ENCODE results near the gene MANBA.

Gene MANBA

DNA sequence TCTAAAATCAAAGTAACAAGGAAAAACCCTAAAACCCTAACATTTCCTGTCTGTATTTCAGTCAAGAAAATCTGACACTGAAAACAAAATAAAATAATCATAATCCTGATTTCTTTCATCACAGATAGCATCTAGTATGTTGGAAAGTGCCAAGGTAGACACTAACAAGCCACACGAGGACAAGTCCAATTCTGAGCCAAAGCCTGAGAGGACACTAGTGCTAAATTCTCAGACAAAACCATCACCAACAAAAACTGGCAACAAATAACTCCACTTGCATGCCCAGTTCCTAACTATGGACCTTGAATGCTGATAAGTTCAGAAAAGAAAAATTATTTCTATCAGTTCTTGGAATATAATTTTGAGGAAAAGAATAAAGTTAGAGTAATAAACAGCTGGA is 113.7 kb downstream of the MANBA start:
- H3K36me3 ChIP-seq (ENCODE audit: control insufficient read depth, insufficient read depth, low read length) = peaks cover 8% of the 10 kb centered on the region
- H3K4me1 ChIP-seq (ENCODE audit: control insufficient read depth, insufficient read depth, low read length, poor library complexity, severe bottlenecking) = no peaks in the 10 kb centered on the region
- H3K27ac ChIP-seq (ENCODE audit: insufficient read depth, low read length, poor library complexity, severe bottlenecking) = no peak overlapping the region
- no peak overlapping the region for H3K4me3 ChIP-seq (ENCODE audit: insufficient read depth, low read depth, low read length, poor library complexity, severe bottlenecking)
- no peaks in the 10 kb centered on the region for H3K9me3 ChIP-seq (ENCODE audit: control insufficient read depth, low read length)
- no peaks in the 10 kb centered on the region for H3K27me3 ChIP-seq (replicated peaks; ENCODE audit: control insufficient read depth, insufficient read depth, low read length, poor library complexity, severe bottlenecking)
- DNase-seq = no peak

DNA sequence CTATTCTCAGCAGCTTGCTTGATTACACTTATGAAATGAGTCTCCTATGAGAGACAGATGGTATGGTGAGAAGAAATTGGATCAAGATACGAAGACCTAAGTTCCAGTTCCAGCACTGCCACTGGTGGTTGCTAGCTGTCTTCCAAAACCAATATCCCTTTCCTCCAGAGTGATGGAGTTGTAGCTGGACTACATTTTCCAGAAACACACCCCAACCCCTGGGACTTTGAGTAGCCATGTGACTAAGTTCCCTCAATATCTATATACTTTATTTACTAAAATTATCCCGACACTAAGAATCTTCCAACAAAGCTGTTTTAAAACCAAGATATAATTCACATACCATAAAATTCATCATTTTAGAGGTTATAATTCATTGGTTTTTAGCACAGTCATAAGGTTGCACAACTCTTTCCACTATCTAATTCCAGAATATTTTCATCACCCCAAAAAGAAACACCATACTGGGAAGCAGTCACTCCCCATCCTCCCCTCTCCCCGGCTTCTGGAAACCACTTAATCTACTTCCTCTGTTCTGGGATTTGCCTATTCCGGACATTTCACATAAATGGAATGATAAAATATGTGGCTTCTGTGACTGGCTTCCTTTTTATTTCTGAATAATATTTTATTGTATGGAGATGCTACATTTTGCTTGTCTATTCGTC is 118.0 kb downstream of the MANBA start:
- Histone ChIP-seq H3K4me1 (ENCODE audit: control insufficient read depth, insufficient read depth, low read length, poor library complexity, severe bottlenecking) (no peaks in the 10 kb centered on the region), H3K4me3 (ENCODE audit: insufficient read depth, low read depth, low read length, poor library complexity, severe bottlenecking) (no peak overlapping the region), H3K27ac (ENCODE audit: insufficient read depth, low read length, poor library complexity, severe bottlenecking) (no peak overlapping the region), H3K36me3 (ENCODE audit: control insufficient read depth, insufficient read depth, low read length) (no peaks in the 10 kb centered on the region), H3K9me3 (ENCODE audit: control insufficient read depth, low read length) (no peaks in the 10 kb centered on the region), H3K27me3 (replicated peaks; ENCODE audit: control insufficient read depth, insufficient read depth, low read length, poor library complexity, severe bottlenecking) (no peaks in the 10 kb centered on the region)
- DNase-seq = no peak

DNA sequence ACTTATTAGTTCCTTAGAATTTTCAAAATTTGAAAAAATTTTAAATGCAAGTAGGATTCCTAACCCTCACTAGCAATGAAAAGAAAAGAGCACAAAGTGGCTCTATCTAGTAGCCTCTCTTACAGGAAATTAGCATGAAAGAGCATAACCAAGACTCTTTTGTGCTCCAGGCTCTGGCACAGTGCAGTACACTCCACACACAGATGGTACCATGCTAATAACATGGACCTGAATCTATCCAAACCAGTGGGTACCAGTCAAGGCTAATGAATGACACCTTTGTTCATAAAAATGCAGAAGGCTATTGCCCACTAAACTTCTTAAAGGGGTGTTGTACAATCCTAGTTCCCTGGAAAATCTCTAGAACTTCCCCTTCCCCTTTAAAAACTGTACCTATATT is 119.0 kb downstream of the MANBA start:
- H3K27ac ChIP-seq (ENCODE audit: insufficient read depth, low read length, poor library complexity, severe bottlenecking) = no peak overlapping the region

DNA sequence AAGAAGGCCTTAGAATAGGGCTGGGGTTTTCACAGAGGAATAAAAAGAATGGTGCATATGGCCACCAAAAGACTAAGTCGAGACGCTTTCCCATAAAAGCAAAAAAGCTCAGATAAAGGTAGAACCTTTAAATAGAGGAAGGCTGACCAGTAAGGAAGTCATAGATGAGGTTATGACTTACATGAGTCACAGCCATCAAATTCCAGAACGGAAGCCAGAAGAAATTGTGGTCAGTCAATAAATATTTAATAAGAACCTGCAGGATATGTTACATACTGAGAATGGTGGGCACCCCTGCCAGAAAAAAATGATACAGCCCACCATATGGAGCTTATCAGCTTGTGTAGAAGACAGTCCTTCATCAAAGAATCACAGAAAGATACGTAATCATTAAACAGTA is 120.1 kb downstream of the MANBA start:
- Histone ChIP-seq H3K27me3 (replicated peaks; ENCODE audit: control insufficient read depth, insufficient read depth, low read length, poor library complexity, severe bottlenecking) (no peaks in the 10 kb centered on the region), H3K4me1 (ENCODE audit: control insufficient read depth, insufficient read depth, low read length, poor library complexity, severe bottlenecking) (no peaks in the 10 kb centered on the region), H3K4me3 (ENCODE audit: insufficient read depth, low read depth, low read length, poor library complexity, severe bottlenecking) (no peak overlapping the region), H3K9me3 (ENCODE audit: control insufficient read depth, low read length) (no peaks in the 10 kb centered on the region), H3K36me3 (ENCODE audit: control insufficient read depth, insufficient read depth, low read length) (no peaks in the 10 kb centered on the region), H3K27ac (ENCODE audit: insufficient read depth, low read length, poor library complexity, severe bottlenecking) (no peak overlapping the region)
- no peak for DNase-seq

More for the DNA sequence above, 119.0 kb downstream of the MANBA start:
- Histone ChIP-seq H3K4me1 (ENCODE audit: control insufficient read depth, insufficient read depth, low read length, poor library complexity, severe bottlenecking) (no peaks in the 10 kb centered on the region), H3K36me3 (ENCODE audit: control insufficient read depth, insufficient read depth, low read length) (no peaks in the 10 kb centered on the region), H3K27me3 (replicated peaks; ENCODE audit: control insufficient read depth, insufficient read depth, low read length, poor library complexity, severe bottlenecking) (no peaks in the 10 kb centered on the region), H3K4me3 (ENCODE audit: insufficient read depth, low read depth, low read length, poor library complexity, severe bottlenecking) (no peak overlapping the region), H3K9me3 (ENCODE audit: control insufficient read depth, low read length) (no peaks in the 10 kb centered on the region)
- DNase-seq = no peak

DNA sequence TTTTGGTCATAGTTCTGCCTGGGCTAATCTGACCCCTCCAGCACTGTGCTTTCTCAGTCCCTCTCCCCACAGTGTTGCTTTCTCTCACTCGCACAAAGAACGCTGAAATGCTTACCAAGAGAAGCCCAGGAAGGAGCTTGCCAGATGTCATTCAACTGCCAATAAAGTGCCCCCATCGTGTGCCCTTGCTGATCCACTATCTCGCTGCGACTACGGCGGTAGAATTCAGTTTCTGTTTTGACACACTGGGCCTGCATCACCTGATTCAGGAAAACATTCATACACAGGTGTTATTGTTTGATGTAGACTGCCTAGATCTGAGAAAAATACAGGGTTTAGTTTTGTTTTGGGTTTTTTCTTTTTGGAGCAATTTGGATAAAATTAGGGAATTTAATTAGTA is 121.2 kb downstream of the MANBA start:
- no peak overlapping the region for H3K4me3 ChIP-seq (ENCODE audit: insufficient read depth, low read depth, low read length, poor library complexity, severe bottlenecking)
- H3K27ac ChIP-seq (ENCODE audit: insufficient read depth, low read length, poor library complexity, severe bottlenecking) = no peak overlapping the region

DNA sequence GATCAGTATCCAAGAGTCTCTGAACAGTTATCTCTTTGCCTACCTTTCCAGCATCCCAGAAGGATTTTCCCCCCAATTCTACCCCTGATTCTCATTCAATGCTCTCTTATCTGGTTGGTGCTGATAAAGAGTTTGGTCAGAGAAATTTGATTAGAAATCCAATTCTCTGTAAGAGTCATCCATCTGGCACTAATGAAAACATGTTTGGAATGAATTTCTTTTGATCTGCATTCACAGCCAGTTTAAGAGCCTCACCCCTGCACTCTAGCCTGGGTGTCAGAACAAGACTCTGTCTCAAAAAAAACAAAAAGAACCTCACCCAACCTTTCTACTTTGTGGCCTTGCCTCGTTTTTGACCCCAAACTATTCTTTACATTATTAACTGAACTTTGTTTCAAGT is 122.1 kb downstream of the MANBA start:
- Histone ChIP-seq H3K27ac (ENCODE audit: insufficient read depth, low read length, poor library complexity, severe bottlenecking) (no peak overlapping the region), H3K27me3 (replicated peaks; ENCODE audit: control insufficient read depth, insufficient read depth, low read length, poor library complexity, severe bottlenecking) (no peaks in the 10 kb centered on the region), H3K36me3 (ENCODE audit: control insufficient read depth, insufficient read depth, low read length) (peaks cover 7% of the 10 kb centered on the region), H3K4me1 (ENCODE audit: control insufficient read depth, insufficient read depth, low read length, poor library complexity, severe bottlenecking) (no peaks in the 10 kb centered on the region), H3K4me3 (ENCODE audit: insufficient read depth, low read depth, low read length, poor library complexity, severe bottlenecking) (no peak overlapping the region), H3K9me3 (ENCODE audit: control insufficient read depth, low read length) (no peaks in the 10 kb centered on the region)
- DNase-seq = no peak

More for the DNA sequence above, 121.2 kb downstream of the MANBA start:
- no peaks in the 10 kb centered on the region for H3K4me1 ChIP-seq (ENCODE audit: control insufficient read depth, insufficient read depth, low read length, poor library complexity, severe bottlenecking)
- H3K27me3 ChIP-seq (replicated peaks; ENCODE audit: control insufficient read depth, insufficient read depth, low read length, poor library complexity, severe bottlenecking) = no peaks in the 10 kb centered on the region
- DNase-seq = no peak
- peaks cover 4% of the 10 kb centered on the region for H3K36me3 ChIP-seq (ENCODE audit: control insufficient read depth, insufficient read depth, low read length)
- no peaks in the 10 kb centered on the region for H3K9me3 ChIP-seq (ENCODE audit: control insufficient read depth, low read length)

DNA sequence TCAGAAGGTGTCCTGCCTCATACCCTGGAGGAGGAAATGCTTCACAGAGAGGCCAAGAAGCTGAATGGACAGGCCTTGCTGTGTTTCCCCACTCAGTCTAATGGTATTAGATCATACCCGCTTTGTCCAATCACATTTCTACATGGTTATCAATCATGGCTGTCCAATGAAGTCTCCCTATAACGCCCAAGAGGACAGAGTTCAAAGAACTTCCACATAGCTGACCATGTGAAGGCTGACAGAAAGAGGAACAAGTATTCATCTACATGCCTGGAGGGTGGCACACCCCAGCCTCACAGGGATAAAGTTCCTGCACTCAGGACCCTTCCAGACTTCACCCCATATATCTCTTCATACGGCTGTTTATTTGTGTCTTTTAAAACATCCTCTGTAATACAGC is 123.4 kb downstream of the MANBA start:
- Histone ChIP-seq H3K27me3 (replicated peaks; ENCODE audit: control insufficient read depth, insufficient read depth, low read length, poor library complexity, severe bottlenecking) (no peaks in the 10 kb centered on the region), H3K36me3 (ENCODE audit: control insufficient read depth, insufficient read depth, low read length) (peaks cover 7% of the 10 kb centered on the region), H3K9me3 (ENCODE audit: control insufficient read depth, low read length) (no peaks in the 10 kb centered on the region), H3K4me3 (ENCODE audit: insufficient read depth, low read depth, low read length, poor library complexity, severe bottlenecking) (no peak overlapping the region), H3K4me1 (ENCODE audit: control insufficient read depth, insufficient read depth, low read length, poor library complexity, severe bottlenecking) (no peaks in the 10 kb centered on the region), H3K27ac (ENCODE audit: insufficient read depth, low read length, poor library complexity, severe bottlenecking) (no peak overlapping the region)
- DNase-seq = no peak

DNA sequence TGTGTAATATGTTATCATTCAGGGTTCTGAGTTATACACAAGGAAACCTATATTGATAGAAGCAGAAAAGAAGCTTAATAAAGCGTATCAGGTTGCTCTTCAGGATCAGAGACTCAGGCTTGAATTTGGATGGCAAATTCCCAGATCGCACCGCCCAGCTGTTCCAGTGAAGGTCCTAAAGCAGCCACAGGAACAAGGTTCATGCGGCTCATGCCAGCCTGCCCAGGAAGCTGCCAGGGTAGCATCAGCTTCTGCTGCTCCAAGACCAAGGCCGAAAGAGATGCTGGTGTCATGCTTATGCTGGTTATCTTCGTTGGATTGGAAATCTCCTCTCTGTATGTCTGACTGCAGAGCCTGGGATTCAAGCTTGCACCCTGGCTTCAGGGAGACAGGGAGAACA is 127.7 kb downstream of the MANBA start:
- Histone ChIP-seq H3K4me3 (ENCODE audit: insufficient read depth, low read depth, low read length, poor library complexity, severe bottlenecking) (no peak overlapping the region), H3K4me1 (ENCODE audit: control insufficient read depth, insufficient read depth, low read length, poor library complexity, severe bottlenecking) (peaks cover 23% of the 10 kb centered on the region), H3K9me3 (ENCODE audit: control insufficient read depth, low read length) (no peaks in the 10 kb centered on the region), H3K36me3 (ENCODE audit: control insufficient read depth, insufficient read depth, low read length) (peaks cover 7% of the 10 kb centered on the region), H3K27ac (ENCODE audit: insufficient read depth, low read length, poor library complexity, severe bottlenecking) (no peak overlapping the region), H3K27me3 (replicated peaks; ENCODE audit: control insufficient read depth, insufficient read depth, low read length, poor library complexity, severe bottlenecking) (no peaks in the 10 kb centered on the region)
- DNase-seq = no peak

DNA sequence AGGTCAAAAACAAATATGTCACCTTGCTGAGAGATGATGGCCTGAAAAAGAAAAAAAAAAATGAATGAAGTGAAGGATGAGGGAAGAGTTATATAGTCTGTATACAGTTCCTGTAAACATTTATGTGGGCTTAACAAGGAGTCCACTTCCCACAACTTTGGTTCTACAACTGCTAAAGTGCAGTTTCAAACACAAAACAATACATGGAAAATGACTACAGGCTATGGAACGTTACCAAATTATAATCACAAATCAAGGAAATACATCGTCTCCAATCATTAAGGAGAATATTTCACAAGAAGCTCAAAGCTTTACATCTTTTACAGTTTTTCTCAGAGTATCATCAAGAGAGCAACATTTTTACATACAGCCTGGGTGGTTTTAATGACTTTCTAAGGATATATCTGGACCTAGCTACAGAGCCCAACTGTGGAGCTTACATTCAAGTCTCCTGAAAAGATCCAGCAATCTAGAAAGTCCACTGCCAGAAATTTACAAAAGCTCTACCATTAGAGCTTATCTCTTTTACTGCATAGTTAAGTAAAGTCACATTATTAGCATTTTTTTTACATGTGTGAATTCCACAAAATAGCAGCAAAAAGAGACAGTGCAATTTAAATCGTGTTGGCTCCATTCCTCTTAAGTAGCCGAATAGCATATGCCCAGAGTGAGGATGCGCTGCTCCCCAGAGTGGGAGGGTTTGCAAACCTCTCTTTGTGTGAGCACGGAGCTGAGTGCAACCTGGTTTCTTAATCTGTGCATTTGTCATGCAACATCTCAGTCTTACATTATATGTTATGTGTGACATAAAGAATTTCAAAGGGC is 128.3 kb downstream of the MANBA start:
- no peaks in the 10 kb centered on the region for H3K27me3 ChIP-seq (replicated peaks; ENCODE audit: control insufficient read depth, insufficient read depth, low read length, poor library complexity, severe bottlenecking)
- H3K4me1 ChIP-seq (ENCODE audit: control insufficient read depth, insufficient read depth, low read length, poor library complexity, severe bottlenecking) = peaks cover 23% of the 10 kb centered on the region
- H3K9me3 ChIP-seq (ENCODE audit: control insufficient read depth, low read length) = no peaks in the 10 kb centered on the region
- no peak for DNase-seq
- peaks cover 7% of the 10 kb centered on the region for H3K36me3 ChIP-seq (ENCODE audit: control insufficient read depth, insufficient read depth, low read length)
- no peak overlapping the region for H3K27ac ChIP-seq (ENCODE audit: insufficient read depth, low read length, poor library complexity, severe bottlenecking)
- H3K4me3 ChIP-seq (ENCODE audit: insufficient read depth, low read depth, low read length, poor library complexity, severe bottlenecking) = no peak overlapping the region

DNA sequence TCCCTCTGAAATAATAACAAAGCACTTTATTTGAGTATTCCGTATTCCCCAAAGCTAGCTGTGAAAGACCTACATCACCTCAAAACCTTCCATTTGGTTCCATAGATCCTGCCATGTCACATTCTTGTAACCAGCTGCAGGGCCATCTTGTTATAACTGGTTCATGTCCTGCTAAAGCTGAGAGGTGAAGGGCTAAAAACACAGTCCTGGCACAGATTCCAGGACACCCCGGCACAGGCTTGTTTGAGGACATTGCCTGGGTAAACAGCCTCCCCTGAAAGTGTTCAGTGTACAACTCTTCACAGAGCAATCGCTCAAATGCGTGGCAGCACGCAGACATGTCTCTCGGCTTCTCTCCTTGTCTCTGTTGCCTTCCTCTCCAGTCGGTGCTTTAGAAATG is 129.2 kb downstream of the MANBA start:
- H3K27ac ChIP-seq (ENCODE audit: insufficient read depth, low read length, poor library complexity, severe bottlenecking) = no peak overlapping the region
- H3K4me3 ChIP-seq (ENCODE audit: insufficient read depth, low read depth, low read length, poor library complexity, severe bottlenecking) = no peak overlapping the region
- H3K27me3 ChIP-seq (replicated peaks; ENCODE audit: control insufficient read depth, insufficient read depth, low read length, poor library complexity, severe bottlenecking) = no peaks in the 10 kb centered on the region
- no peaks in the 10 kb centered on the region for H3K9me3 ChIP-seq (ENCODE audit: control insufficient read depth, low read length)
- DNase-seq = no peak
- peaks cover 23% of the 10 kb centered on the region for H3K4me1 ChIP-seq (ENCODE audit: control insufficient read depth, insufficient read depth, low read length, poor library complexity, severe bottlenecking)
- peaks cover 7% of the 10 kb centered on the region for H3K36me3 ChIP-seq (ENCODE audit: control insufficient read depth, insufficient read depth, low read length)
